HuH-7.5 (cell line): ENCODE measurements around the gene OLR1.
"Not testable (repeated sequence)": the region's sequence is repeated elsewhere in the genome, so short reads cannot be mapped to it uniquely, and the experiment has no call there.

Experiments
- DNase-seq: peaks from one replicate; pipeline ENCODE4 v3.0.0; 2011; ENCODE audit warnings: low spot score

The OLR1 gene

DNA sequence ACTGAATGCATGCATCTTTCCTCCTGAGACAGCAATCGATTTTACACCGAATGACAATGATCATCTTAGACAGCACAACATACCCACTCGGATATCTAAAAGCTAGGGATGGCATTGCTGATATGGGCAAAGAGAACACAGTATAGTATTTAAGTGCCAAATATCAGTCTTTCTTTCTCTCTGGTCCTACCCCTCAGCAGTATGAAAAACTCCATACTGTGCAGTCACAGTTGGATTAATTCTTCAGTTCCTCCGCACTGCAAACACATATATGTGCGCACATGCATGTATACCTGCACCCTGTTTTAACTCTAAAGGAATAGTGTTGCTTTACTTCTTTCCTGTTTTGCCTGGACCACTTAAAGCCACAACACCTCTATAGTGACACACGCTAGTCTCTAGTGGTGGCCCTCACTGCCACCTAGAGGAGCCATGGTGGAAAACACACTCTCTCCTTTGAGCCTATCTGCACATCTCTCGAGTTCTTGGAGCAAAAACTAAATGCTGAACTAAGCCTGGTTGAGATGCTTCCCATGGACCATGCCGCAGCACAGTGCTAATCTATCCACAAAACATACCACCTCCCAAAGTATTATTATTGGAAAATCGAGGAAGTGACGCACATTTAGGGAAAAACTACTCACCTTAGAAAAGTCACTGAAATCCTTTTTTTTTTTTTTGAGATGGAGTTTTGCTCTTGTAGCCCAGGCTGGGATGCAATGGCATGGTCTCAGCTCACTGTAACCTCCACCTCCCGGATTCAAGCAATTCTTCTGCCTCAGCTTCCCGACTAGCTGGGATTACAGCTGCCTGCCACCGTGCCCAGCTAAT, 18.8 kb upstream of the OLR1 start:
- DNase-seq, result peak; percentile 59

DNA sequence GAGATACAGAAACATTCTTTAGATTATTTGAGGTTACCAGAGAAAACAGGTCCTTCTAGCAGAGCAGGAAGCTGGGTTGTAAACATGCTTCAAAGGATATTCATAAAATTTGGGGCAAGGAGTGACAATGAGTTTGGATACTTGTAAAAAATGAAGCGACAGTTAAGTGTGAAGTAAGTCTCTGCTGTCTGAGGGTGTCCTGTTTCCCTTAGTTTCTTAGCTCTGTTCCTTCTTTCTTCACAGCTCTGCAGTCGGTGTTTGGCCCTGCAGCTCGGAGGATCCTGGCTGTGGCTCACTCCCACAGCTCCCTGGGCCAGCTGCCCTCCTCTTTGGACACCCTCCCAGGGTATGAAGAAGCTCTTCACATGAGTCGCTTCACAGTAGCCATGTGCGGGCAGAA, 17.7 kb upstream of the OLR1 start:
- DNase-seq, result no peak

DNA sequence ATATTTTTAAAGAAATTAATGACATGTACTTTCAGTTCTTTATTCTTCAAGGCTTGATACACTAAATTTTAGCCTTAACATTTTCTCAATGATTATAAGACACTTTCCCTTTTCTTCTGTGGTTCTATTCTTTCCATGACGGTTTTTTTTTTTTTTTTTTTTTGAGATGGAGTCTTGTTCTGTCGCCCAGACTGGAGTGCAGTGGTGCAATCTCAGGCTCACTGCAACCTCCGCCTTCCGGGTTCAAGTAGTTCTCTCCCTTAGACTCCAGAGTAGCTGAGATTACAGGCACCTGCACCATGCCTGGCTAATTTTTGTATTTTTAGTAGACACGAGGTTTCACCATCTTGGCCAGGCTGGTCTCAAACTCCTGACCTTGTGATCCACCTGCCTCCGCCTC, 15.0 kb upstream of the OLR1 start:
- DNase-seq, result not testable (repeated sequence)

DNA sequence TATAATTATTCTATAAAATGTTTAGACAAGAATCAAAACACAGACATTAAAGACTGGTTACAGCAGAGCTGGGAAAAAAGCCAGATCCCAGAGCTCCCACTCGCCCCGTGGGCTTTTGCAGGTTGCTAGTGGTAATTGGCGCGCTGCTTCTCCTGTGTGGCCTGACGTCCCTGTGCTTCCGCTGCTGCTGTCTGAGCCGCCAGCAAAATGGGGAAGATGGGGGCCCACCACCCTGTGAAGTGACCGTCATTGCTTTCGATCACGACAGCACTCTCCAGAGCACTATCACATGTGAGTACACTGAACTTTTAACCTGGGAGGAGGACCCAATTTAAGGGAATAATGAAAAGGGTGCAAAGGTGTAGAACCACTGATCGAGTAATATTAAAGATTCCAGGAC, 14.4 kb upstream of the OLR1 start:
- DNase-seq, result no peak

DNA sequence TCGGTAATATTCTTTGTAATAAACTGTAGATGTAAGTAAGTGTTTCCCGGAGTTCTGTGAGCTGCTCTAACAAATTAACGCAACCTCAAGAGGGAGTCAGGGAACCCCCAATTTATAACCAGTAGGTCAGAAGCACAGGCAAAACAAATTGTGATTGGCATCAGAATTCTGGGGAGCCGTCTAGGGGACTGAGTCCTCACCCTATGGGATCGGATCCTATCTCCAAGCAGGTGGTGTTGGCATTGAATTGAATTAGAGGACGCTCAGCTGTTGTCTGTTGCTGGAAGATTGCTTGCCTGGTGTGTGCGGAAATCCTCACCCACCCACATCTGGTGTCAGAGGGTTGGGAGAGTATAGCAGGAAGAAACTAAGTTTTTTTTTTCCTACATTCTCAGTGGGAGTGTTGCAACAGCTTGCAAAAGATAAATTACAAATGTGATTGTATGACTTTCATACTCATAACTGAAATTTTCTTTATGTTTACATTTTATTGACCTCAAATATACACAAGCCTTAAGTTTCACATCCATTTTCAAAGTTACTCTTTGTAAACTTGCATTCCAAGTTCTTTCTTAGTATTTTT, 12.4 kb upstream of the OLR1 start:
- DNase-seq, result no peak

DNA sequence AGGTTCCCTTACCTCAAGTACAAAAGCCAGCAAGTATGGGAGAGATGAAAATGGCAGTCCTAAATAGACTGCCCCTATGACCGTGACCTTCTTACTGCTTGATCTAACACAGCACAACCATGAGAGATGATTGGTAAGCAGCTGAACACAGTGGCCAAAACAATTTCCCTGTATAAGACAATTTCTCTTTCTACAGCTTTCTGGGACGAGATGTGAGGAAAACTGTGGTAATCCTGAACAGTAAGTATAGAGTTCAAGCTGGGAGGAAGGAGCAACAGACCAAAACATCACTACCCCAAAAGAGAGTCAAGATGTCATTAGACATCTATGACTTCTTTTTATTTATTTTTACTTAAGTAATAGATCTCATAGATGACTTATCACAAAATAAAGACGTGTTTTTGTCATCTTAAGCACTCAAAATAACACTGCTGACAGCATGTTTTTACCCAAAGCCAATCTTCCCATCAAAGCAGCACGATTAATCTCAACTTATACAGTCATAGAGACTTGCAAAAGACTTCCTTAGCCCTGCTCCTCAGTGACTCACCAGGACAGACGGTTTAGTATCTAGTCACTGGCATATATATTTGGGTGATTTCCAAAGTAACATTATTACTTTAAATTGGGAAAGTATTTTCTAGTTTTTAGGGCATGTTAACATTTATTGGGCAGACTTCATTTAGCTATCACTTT, 10.6 kb upstream of the OLR1 start:
- no peak for DNase-seq

DNA sequence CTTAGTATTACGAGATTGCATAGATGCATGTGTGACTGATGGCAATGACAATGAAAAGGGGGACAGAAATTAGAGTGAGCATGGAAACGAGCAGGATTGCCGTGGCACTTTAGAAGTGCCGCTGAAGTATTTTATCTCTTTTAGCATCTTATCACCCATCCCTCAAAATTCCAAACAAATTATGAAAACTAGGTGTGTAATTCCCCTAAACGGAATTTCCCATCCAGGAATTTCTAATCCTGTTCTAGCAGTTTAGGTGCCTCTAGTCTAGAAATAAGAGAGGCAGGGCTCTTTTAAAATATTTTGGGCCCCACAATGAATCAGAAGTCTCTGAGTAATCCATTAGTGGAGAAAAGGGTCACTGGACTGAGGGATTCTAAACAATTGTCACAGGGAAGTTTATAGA, 7.8 kb upstream of the OLR1 start:
- DNase-seq, result no peak

DNA sequence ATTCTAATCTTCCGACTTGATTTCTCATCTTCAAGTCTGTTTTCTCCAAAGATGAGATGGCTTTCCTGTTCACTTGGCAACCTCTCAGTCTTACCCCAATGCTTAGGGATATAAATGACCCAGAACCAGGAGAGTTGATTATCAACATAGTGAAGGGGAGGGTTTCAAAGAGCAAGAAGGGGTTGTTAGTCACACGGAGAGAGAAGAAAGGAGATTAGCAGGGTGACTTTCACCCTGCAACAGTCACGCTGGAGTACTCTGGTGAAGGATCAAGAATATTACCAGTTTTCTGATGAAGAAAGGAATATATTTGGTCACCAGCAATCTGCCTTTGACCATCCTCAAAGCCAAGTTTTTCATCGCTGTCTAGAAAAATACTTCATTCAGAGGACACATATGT, 6.9 kb upstream of the OLR1 start, which contains the start of gene TMEM52B:
TSS of gene TMEM52B (plus strand) at position 212 of the 400 bp plus-strand sequence. CDS start 543 bp downstream, outside the sequence.
- no peak for DNase-seq

DNA sequence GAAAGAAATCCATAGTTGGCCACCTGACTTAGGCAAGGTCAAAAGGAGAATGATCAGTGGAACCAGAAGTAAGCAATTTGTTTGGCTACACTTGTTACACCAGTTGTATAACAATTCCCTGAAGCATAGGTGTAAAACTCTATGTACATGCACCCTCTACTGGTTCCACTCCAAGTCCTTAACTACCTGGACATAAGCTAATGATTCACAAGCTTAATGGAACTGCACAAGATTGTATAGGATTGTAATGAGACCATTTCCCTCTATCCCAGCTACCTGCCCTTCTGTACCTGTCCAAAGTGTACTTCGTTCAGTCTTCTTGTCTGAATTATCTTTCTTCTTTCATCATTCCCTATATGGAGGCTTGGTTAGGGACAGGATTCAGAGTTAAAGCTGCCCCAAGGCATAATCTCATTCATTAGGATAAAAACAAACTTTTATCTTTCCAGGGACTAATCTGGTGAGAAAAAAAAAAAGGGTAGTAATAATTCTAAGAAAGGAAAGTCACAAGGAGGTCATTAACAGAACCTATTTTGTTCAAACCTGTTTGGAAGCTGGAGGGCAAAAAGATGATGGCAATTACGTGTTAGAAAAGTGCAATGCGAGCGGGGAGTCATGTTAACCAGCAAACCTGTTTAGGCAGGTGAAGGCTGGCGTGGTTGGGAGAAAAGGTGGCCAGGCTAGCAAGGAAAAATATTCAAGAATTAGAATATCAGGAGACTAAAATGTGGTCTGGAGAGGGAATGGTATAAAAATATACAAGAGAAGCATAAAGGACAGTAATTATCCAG, 4.1 kb upstream of the OLR1 start:
- no peak for DNase-seq

DNA sequence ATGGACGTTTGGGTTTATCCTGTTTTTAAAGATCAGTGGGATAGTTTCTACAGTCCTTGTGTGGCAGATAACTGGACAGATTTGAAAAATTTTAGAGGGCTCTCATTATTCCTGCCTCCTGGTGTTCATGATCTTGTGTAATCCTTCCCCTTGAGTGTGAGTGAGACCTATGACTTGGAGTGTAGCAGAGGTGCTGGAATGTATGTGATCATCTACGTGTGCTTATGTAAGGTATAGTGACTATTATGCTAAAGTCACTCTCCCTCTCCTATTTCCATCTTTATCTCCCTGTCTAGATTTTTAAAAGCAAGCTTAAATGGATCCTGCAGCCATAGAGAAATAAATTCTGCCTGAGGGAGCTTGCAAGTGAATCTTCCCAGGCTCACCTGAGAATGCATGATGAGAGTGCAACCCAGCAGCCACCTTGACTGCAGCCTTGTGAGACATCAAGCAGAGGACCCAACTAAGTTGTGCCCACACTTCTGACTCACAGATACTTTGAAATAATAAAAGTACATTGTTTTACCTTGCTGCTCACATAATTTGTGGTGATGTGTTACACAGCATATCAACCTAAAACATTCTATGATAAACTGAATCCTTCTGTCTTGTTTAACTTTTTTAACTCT, 3.2 kb upstream of the OLR1 start:
- no peak for DNase-seq

DNA sequence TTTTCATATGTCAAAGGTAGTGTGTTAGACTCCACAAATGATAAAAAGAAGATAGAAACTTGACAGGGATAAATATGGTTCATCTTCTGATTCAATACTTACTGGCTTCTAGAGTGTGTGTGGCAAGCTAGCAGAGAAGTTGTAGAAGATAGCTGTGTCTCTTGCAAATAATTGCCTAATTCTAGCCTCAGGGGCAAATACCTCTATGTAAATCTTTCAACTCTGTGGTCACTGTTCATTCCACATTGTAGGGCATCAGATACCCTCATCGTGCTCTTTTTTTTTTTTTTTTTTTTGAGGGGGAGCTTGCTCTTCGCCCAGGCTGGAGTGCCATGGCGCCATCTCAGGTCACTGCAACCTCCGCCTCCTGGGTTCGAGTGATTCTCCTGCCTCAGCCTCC, 1.7 kb downstream of the OLR1 start:
- no peak for DNase-seq

DNA sequence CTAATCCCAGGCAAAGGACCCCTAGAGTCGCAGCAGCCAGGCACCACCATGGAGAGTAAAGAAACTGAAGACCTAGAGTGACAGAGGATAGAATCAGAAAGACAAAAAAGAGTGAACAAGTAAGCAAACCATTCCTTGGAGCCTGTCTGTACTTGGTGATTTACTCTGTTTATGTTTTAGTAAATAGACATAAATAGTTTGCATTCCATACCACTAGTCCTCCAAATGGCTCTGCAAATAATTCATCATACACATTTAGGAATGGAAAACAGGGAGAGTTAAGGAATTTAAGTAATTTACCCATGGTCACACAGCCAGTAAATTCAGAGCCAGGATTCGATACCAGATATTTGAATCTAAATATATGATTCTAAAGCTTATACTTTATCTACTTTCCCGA, 2.8 kb downstream of the OLR1 start:
- no peak for DNase-seq

DNA sequence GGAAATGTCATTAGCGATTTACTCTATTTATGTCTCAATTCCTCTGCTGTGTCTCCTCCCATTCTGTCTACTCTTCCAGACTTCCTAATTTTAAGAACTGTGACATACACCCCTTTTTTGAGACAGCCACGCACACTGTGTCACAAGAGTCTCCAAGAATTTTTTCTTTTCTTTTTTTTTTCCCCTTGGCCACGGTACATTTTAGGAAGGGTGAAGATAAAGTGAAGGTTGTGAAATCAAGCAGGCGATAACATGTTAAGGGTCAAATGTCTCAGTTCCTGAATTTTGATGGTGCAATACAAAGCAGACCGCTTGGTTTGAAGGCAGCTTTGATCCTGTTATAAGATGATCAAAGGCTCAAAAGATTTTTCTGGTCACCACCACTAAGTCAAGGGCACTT, 4.3 kb downstream of the OLR1 start:
- no peak for DNase-seq

DNA sequence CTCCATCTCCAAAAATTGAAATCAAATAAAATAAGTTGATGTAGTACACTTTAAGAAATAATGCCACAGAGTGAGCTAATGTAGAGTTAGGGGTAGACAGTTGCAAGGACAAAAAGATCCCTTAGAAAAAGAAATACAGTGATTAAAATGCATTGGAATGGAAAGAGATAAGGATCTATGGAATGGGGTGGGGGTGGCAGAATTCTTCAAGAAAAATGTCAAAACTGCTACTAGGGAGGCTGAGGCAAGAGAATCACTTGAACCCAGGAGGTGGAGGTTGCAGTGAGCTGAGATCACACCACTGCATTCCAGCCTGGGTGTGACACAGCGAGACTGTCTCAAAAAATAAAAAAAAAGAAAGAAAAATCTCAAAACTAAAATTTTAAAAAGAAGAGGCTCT, 6.5 kb downstream of the OLR1 start:
- DNase-seq, result no peak

DNA sequence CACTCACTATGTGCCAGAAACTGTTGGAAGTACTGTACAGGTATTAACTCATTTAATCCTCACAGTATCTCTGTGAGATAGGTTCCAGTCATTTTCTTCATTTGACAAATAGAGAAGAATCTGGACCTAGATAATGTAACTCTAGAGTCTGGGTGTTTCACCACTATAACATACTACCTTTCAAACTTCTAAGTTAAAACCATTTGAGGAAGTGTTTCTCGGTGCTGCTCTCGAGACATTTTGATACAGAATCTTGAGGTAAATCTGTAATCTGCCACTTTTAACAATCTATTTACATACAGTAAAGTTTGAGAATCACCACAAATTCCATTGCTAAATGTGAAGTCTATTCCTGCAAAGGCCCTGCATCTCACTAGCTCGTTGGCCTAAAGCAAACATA, 8.8 kb downstream of the OLR1 start:
- no peak for DNase-seq

DNA sequence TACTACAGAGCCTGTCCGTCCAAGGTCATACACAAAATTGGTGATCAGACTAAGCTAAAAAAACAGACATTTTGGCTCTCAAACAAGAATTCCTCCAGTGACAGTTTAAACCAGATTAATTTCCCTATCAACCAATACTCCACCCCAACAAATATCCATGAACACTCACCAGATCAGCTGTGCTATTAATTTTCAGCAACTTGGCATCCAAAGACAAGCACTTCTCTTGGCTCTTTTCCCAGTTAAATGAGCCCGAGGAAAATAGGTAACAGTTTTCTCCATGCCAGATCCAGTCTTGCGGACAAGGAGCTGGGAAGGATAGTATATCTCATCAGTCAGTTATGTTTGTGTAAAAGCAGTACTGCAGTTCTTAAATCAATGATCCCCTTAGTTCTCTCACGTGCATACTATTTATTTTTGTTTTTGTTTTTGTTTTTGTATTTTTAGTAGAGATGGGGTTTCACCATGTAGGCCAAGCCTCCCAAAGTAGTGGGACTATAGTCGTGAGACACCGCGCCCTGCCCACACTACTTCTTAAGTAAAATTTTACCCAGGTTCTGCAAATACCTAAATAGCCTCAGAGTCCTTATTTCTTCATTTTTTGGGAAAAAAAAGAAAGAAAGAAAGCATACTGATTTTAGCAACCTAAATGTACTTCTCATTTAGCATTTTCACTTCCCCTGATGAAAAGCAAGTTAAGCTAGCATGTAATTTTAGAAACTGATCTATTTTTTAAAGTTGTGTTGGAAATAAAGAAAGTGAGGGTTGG, 11.1 kb downstream of the OLR1 start:
- no peak for DNase-seq

DNA sequence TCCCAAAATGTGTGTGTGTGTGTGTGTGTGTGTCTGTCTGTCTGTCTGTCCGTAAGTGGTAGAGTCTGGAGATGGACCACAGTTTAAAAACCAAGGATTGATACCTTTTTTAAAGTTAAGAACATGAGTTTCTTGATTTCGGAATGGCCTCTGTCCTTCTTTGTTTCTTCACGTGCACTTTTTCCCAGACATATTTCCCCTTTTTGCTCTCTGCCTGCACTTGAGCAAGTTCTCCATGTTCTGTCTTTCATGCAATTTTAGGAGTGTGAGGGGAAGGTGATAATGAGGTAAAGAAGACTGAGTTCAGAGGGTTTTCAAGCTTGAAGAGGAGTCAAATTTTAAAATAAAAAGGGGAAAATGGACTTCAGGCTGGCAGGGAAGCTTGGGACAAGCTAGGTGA, 12.7 kb downstream of the OLR1 start:
- DNase-seq, result no peak

DNA sequence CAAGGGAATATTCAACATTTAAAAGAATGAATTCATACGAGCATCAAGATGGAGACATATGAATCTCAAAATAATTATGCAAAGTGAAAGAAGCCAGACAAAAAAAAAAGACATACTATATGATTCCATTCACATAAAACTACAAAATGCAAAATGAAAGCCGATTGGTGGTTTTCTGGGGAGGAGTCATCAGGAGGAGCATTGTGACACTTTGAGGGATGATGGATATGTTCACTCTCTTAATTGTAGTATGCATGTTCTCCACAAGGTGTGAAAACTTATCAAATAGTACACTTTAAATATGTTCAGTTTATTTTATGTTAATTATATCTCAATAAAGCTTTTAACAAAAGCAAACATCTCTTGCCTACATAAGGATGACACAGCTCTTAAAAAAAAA, 13.5 kb downstream of the OLR1 start:
- DNase-seq, result no peak

DNA sequence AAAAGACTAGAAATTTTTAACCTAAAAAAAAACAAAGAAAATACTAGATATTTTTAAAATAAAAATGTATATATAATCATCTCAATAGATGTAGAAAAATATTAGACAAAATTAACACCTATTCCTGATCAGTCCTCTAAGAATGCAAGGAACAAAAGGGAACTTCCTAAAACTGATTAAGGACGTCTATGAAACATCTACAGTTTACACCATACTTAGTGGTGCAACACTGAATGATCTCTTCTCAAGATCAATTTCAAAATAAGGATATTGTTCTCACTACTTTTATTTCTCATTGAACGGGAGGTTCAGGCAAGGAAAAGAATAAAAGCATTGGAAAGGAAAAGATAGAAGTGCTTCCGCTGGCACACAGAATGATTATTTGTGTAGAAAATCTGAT, 16.0 kb downstream of the OLR1 start:
- DNase-seq, result no peak

DNA sequence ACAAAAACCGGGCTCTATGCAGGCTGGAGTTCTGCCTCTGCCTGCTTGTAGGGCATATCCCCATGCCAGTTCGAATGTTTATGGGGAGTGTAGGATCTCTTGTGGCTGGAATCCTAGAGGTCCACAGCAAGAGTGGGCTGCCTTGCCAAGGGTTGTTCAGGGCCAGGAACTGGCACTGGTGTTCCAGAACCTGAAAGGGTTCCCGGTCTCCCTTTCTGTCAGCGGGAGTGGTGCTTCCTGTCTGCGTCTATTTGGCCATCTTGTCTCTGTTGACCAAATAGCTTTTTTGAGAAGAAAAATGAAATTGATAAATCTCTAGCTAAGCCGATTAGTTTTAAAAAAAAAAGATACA, 17.8 kb downstream of the OLR1 start:
- DNase-seq, result no peak
